GOT3 (cell line): Measurements from ENCODE around the gene GPRC5D.

ENCODE experiments used
- DNase-seq: peaks from one replicate; lab custom pipeline; 2025; ENCODE audit warnings: mixed read lengths; lab: John Stamatoyannopoulos, UW

Gene GPRC5D

DNA sequence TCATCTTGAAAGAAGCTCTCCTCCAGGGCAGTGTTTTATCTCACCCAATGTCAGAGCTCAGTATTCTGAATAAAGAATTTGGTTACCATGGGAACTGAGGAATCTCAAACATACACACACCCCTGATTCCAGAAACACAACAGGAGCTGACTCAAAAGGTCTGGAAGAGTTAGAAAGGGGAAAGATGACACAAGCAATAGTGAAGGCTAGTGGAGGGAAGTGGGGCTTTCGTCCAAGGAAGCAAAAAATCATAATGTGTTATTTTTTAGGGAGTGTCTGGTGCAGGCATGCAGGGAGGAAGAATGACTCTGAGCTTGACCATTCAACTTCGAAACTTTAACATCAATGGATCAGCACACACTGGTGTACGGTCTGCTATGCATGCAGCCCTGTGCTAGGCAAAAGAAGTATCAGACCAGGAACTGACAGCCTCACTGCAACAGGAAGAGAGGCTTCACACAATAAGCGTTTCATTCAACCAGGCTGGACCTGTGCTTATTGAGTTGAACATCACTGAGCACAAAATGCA is 27.8 kb upstream of the GPRC5D start:
- DNase-seq: no peak

DNA sequence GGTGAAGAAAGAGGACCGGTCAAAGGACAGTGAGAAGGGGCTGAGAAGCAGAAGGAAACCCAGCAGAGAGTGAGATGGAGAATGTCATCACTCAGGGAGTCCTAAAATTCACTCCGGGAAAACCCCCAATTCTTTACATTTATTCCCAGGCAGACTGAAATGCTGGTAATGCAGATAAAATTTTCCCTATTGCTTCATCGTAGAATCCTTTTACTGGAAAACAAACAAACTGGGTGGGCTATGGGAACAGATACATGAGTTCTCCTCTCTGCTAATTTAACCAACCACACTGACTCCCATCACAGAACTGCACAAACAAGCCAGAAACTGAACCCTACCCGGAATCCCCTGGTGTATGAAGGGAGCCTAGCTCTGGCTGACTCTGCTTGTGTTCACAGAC is 27.2 kb upstream of the GPRC5D start:
- DNase-seq: no peak

DNA sequence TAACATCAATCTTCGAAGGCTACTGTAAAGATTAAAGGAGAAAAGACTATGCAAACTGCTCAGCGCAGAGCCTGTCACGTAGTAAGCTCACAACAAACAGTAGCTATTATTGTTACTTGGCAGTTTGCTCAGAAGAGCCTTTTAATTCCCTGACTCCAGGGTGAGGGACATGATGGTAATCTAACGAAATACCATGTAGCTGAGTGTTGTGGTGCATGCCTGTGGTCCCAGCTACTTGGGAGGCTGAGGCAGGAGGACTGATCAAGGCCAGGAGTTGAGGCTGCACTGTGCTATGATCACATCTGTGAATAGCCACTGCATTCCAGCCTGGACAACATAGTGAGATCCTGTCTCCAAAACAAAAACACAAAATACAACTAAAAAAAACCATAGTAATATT is 25.3 kb upstream of the GPRC5D start:
- DNase-seq: no peak

DNA sequence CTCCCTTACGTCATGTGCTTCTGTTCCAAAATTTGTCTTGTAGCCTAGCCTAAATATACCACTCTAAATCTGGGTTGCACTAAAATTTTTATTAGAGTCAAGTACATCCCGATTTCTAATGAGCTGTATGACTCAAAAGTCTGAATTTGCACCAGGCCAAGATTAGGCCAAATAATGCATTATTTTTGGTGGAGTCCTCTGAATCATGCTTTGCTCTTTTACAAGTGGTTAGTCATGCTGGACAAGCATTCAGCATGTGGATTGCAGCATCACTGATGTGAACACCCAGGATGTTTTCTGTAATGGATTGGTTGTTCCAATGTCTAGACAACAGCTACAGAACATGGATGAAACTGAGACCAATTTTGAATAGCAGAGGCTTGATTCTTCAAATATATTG is 24.4 kb upstream of the GPRC5D start:
- DNase-seq: no peak

DNA sequence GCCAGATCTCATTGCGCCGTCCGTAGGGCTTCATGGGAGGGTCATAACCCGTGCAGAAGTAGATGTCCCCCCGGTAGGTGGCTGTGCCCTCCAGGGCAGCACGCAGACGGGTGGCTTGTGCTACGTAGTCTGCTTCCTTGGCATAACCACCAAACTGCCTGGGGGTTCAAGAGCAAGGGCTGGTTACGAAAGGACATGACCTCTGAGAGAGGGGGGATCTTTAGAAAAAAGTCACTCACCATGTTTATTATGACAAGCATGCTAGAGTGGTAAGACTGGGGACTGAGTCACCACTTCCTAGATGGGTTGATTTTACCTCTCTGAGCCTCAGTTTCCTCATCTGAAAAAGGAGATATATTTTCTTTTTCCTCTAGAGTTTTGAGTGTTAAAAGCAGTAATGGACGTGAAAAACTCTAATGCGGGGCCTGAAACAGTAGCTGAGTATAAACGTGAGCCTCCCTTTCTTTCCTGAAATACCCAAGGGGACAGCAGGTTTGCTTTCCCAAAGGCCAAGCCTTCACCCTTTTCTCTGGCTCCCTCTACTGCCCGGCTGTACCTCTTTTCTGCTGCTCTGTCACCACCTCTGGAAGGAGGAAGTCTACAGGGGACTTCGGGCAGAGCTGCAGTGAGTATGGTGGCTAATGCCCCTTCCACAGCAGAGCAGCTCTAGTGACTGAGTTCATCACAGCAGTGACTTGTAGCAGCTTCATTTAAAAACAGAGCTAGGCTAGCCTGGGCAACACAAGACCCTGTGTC is 23.5 kb upstream of the GPRC5D start:
- no peak for DNase-seq

DNA sequence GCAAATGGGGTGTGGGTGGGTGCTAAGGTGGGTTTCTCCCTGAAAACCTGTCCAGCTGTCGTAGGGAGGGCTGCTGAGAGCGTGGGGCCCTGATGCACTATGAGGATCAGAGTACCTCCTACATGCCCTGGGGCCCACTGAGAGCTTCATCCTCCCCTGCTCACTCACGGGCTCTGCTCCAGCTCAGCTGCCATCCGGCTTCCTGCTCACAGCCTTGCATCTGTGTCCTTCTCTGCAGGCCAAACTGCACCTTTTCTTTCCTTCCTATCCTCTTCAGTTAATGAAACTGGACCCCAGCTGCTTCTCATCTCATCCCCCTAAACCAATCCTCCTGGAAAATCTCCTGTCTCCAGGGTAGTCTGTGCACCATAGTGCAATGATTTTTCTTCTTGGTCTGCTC is 22.2 kb upstream of the GPRC5D start:
- DNase-seq: no peak

DNA sequence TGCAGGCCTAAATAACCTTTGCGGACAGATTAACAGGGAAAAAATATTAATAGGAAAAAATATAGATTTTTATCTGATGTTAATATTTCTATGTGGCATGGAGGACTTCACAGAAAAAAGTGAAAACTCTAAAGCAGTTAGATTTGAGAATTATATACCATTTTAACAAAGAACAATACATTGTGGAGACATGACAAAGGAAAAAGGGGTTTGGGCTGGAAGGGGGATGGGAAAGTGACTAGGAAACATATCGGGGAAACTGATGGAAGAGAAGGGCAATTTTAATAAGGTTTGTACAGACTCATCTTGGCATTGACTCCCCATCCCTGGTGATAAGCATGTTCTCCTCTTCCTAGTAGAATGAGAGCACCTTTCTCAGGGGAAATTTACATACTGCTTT is 21.0 kb upstream of the GPRC5D start:
- no peak for DNase-seq

DNA sequence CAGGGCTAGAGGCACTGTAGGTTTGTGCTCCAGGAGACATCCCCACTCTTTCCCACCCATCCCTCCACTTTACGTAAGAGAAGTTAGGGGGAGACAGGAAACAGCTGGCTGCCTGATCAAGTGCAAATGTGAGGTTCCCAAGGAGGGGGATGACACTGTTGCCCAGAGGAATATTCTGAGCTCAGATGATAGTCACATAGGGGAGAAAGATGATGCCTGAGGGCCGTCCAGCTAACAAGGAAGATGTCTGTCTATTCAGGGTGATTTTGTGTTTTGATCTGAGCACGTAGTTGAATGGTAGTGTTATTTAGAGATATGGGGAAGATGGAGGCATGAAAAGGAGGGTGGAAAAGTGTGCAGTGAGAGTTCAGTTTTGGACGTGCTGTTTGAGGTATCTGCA is 13.9 kb upstream of the GPRC5D start:
- no peak for DNase-seq

DNA sequence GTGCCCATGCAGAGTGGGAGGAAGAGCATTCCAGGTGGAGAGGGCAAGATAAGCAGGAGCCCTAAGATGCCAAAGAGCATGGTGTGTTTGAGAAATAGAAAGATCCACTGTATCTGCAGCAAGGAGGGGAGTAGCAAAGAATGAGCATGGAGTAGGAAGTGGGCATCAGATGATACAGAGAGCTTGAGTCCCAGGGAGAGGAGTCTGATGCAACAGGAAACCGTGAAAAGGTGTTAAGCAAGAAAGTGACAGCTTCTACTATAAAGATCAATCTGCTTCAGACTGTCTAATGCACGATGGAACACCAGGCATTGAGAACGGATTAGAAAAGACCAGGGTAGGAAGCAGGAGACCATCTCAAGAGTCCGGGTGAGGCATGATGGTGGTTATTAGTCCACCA is 12.3 kb upstream of the GPRC5D start:
- DNase-seq: no peak

DNA sequence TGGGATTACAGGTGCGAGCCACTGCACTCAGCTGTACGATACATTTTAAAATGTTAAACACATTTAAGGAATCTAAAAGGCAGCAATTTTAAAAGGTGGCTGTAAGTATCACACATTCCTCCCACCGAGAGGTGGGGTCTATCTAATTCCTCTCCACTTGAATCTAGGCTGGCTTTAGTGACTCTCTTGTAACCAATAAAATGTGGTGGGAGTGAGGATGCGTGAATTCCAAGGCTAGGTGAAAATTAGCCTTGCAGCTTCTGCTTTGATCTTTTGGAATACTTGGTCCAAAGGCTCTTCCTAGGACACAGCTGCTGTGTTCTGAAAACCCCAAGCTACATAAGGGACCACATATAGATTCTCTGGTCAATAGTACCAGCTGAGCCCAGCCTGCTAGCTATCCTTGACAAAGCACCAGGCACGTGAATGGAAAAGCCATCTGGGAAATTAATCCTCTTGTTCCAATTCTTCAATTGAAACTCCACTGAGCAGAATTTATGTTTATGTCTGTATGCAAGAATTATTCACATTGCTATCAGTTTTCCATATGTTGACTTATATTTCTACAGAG is 8.8 kb upstream of the GPRC5D start:
- DNase-seq: no peak

DNA sequence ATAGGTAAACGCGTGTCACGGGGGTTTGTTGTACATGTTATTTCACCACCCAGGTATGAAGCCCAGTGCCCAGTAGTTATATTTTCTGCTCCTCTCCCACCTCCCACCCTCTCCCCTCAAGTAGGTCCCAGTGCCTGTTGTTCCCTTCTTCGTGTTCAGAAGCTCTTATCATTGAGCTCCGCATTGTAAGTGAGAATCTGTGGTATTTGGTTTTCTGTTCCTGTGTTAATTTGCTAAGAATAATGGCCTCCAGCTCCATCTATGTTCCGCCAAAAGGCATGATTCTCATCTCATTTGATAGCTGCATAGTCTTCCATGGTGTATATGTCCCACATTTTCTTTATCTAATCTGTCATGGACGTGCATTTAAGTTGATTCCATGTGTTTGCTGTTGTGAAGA is 6.9 kb upstream of the GPRC5D start:
- DNase-seq: no peak

DNA sequence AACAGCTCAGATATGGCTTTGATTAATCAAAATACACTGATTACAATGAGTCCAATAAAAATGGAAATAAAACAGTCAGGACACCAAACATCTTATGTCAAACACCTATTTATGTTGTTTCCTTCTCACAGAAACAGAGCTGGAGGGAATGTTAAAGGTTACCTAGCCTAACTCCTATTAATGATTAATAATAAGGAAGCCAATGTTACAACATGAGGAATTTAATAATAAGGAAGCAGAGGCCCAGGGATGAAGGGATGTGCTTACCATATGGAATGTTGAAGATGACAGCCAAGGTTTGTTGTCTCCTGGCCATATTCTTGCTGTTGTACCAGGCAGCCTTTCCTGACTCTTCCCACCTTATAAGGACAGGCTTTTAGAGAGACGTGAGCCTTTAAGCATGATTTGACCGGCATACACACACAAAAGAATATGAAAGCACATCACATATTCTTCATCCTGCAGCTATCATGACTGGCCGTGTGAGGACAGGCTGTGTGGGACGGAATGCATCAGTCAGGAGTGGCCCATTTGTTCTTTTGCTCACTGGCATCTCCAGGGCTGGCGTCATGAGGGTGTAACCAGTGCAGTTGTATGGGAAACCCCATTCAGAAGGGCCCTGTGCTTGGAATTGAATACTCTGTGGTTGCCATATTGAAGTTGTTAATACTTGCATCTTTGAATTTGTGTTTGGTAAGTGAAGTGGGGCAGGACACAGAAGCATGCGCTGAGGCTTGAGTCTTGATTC is 3.1 kb upstream of the GPRC5D start:
- DNase-seq: no peak

DNA sequence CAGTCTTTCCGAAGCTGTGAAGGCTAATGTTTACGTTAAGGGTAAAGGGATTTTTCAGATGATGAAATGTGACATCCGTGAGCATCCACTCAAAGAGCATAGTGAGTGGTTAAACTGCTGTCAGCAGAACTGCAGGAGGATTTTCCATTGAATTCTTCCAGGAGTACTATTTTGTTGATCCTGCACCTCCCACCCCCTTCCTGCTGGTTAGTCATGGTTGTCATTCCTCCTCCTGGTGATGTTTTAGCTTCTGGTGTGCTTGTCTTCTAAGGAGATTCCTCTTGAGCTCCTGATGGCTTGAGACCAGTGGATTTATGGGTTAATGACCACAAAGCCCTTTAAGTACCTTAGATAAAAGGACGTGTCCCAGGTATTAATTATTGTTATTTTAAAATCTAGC is 2.4 kb upstream of the GPRC5D start:
- no peak for DNase-seq

DNA sequence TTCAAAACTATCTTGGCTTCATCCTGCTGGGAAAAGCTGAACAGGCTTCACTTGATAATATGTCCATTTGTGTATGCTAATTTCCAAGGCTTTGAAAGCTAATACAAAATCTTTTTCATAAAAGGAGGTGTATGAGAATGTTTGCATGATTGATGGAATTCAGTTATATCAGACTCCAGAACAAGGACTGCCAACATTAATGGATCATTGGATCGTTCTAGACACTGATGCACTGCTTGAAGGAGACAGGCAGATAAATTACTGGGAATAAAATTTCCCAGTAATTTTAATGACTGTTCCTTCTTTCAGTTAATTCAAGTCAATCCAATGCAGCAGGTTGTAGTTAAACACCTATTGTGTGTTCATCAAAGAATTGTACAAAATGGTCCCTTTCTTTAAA is 466 bp downstream of the GPRC5D start:
- DNase-seq: no peak

DNA sequence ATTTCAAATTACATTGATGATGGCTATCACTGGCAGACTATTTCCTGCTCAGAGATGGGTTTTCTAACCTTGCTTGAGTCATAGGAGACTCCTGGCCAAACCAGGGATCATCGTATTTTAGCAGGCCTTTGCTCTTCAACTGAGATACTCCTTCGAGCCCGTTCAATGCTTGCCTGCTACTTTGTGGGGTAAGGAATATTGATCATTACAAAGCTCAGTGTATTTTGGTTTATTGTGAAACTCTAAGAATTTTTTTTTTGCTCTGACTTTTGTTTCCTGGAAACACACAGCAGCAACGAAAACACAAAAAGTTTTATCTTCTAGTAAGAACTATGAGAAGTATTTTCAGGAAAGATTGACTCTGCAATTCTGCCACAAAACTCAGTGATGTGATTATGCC is 4.1 kb downstream of the GPRC5D start:
- DNase-seq: no peak

DNA sequence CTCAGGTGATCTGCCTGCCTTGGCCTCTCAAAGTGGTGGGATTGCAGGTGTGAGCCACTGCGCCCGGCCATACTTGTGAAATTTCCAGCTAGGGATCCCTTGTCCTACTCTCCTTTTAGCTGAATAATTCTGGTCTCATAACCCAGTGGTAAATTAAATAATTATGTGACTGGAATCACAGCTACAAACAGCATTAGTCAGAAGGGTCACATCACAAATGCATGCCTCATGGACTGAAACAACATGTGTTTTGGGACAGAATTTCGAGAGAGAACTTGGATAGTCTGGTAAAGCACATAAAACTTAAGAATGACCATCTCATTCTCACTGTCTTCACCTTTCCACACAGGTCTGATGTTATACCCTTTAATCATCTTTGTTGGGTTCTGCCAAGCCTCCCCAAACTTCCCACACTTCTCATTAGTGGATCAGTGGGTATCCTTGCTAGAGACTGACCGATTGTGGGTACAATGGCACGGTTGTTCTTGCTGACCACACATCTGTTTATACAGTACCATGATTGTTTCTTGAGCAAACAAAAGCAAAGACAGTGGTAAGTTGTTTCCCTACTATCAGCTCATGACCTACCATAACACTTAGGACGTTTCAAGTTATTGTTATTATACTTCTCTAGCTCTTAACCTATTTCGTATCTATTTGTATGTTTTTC is 5.1 kb downstream of the GPRC5D start:
- DNase-seq: no peak

DNA sequence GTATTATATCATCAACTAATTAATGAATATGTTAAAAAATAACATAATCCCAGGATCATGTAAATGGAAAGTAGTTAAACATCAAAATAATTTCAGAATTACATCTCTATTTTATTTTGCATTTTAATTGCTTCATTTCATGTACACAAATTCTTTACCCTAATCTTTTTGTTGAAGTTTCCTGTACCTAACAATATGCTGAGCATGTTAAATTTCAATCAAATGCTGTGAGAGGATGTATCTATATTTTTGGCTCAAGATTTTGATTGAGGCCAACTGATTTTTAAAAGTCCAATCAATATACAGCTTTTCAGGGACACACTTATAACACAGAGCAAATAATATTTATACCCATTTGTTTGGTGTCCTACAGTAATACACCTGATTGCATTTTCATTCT is 6.4 kb downstream of the GPRC5D start:
- no peak for DNase-seq

DNA sequence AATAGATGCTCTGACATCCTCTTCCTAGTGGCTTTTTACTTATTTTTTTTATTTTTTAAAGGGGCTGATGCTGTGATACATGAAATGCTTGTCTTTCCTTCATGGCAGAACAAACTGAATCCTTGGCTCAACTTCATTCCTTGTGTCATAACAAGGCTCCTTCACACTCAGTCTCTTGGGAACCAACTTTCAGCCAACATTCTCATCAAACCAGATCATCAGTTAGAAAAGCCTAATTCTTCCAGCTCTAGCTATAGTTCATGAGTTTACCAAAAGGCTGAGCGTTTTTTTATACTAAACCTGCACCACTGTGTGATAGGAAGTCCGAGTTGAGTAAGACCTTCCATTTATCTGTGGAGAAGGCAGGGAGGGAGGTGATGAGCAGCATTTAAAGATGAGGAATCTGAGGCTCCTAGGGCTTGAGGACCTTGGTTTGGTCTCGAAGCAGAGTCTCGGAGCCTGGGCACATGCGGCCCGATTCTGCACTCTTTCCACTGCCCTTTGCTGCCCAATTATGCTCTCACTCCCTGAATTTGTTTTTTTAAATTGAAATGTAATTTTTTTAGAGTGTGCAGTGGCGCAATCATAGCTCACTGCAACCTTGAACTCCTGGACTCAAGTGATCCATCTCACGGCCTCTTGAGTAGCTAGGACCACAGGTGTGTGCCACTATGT is 8.2 kb downstream of the GPRC5D start:
- no peak for DNase-seq

DNA sequence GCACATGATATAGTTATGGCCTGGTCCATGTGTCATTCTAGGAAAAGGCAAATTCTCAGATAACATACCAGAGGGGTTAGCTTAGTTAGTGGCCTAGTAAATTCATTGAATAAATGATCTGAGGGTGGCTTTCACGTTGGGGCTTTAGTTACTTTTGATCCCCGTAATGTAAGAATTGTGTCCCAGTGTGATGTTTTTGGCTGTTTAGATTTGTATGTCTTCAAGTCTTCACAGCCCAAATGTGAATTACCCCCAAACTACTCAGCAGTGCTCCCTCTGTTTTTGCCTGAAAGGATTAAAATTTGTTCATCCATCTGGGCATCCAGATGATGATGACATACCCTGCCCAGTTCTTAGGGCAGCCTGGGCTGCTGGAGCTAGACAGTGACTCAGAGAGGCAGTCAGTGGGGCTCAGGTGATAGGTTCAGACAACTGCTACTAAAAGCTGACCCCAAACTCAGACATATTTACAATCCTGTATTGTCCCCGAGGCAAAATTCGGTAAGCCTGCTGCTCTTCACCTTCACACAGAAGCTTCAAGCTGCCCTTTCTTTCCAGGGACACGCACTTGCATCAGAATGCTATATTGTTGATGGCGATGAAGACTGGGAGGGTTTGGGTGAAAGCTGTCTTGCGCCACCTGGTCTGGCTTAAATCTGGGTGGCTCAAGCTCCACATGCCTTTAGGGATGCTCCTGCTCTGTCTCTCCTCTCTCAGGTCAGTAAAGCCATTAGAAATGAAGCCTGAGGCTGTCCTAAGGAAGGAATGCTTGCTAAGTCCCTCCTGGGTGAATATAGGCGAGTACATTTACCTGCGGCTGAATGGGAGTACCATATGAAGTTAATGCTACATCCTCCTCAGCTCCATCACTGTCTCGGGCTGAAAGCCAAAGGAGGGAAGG is 10.3 kb downstream of the GPRC5D start:
- DNase-seq: no peak

DNA sequence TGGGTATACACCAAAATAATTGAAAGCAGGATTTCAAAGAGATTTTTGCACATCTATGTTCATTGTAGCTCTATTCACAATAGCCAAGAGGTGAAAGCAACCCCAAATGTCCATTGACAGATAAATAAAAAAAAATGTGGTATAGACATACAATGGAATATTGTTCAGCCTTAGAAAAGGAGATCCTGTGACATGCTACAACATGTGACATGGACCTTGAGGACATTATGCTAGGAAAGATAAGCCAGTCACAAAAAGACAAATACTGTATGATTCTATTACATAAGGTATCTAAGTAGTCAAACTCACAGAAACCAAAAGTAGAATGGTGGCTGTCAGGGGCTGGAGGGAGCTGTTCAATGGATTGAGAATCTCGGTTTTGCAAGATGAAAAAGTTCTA is 12.1 kb downstream of the GPRC5D start:
- no peak for DNase-seq

DNA sequence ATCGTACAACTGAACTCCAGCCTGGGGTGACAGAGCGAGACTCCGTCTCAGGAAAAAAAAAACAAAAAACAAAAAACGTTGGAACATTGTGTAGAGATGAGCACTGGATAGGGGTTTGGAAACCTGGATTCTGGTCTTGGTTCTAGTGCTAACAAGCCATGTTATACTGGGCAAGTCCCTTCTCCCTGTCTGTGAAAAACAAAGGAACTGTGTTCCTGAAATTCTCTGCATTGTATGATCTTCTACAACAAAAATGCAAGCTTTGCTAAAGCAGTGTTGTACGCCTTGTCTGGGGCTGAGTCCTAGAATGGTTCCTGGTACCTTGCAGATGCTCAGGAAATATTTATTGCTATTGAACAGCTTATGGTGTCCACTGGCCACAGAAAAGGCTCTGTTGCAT is 13.4 kb downstream of the GPRC5D start:
- no peak for DNase-seq
